GM12864 (cell line): ENCODE results near the gene FKBP8.
A peak's percentile ranks its signal among the peaks of the same experiment; 100 is the strongest.

Experiments
- DNase-seq: peaks from one replicate; pipeline ENCODE4 v3.0.0-alpha.2; 2011; ENCODE audit warnings: low read depth
- H3K4me3 ChIP-seq: 2 replicates; pipeline ENCODE4 v1.5.1; 2011; ENCODE audit warnings: mild to moderate bottlenecking, low read depth, low read length, control low read depth
- TF ChIP-seq, protein P1 (sequence below): IDR thresholded peaks from 2 replicates; pipeline ENCODE4 v1.5.1; 2011; ENCODE audit warnings: low read depth, mild to moderate bottlenecking, moderate library complexity, low read length, control low read depth, inconsistent platforms; ENCODE audit errors: missing control alignments

Gene FKBP8

GRCh38 chr19:18494267-18494607 is 49.1 kb downstream of the FKBP8 start:
- no peak for DNase-seq
- TF ChIP-seq, protein P1, sequence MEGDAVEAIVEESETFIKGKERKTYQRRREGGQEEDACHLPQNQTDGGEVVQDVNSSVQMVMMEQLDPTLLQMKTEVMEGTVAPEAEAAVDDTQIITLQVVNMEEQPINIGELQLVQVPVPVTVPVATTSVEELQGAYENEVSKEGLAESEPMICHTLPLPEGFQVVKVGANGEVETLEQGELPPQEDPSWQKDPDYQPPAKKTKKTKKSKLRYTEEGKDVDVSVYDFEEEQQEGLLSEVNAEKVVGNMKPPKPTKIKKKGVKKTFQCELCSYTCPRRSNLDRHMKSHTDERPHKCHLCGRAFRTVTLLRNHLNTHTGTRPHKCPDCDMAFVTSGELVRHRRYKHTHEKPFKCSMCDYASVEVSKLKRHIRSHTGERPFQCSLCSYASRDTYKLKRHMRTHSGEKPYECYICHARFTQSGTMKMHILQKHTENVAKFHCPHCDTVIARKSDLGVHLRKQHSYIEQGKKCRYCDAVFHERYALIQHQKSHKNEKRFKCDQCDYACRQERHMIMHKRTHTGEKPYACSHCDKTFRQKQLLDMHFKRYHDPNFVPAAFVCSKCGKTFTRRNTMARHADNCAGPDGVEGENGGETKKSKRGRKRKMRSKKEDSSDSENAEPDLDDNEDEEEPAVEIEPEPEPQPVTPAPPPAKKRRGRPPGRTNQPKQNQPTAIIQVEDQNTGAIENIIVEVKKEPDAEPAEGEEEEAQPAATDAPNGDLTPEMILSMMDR: no peak
- no peak overlapping the region for H3K4me3 ChIP-seq

DNA sequence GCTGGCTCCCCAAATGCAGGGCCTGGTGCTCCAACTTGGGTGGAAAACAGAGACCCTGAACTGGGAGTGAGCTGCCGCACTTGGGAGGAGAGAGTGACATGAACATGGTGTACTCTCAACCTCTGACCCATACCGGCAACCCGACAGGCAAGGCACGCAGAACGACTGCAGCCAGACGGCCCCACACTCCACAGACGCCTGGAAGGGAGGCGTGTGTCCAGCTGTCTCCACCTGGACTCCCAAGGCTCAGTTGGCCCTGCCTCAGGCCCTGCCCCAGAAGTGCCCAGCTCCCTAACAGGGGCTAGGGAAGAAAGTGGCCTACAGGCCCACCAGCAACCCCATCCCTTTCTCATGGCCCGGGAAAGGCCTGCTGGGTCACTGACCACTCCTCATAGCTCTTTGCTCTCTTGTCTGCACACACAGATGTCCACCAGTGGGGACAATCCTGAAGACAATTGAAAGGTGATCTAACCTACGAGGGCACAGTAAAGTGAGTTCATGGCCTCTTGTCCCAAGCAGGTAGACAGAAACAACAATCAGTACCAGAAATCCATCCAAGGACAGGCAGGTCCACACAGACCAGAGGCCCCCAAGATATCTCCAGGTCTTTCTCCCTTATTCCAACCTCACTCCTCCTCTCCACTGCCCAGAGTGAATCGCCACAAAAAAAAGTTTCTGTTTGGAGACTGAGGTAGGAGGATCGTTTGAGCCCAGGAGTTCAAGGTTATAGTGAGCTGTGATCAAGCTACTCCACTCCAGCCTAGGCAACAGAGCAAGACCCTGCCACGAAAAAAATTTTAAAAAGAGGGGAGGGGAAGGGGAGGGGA is 49.7 kb downstream of the FKBP8 start:
- H3K4me3 ChIP-seq: no peak overlapping the region
- TF ChIP-seq, protein P1: no peak
- DNase-seq: no peak

DNA sequence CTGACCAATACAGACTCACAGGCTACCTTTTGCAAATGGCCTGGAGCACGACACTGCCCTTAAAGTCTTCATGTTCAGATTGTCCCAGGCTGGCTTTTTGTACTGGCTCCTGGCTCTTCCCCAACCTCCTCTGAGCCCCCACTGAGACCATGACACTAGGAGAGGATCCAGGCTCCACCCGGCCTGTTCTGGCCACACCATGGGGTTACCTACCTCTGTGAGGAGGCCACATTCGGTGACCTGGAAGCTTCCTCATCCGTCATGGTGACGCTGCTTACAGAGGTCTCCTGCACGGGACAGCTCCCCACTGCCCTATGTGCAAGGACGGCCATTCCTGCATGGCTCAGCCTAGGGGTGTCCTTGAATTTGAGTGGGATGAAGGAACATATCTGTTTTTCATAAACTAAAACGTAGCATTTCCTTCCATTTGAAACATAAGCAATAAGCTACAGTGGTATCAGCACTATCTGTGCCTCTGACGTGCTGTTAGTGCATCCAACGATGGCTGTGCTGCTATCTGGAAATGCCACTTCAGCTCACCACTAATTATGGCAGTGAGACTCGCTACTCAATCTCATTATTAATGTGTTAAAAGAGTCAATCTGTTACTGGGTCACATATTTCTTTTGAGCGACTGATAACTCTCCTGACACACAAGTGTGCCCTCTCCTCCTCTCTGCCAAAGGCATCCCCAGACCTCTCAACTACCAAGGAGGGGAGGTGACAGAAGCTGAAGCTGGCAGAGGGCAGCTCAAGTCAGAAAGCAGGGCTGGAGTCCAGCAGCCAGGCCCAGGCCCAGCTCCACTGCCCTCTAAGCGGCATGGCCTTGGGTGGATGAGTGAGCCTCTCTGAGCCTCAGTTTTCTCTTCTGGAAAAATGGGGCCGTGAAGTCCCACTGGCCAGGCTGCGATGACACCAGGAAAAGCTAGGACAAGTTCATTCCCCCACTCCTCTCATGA is 51.1 kb downstream of the FKBP8 start:
- TF ChIP-seq, protein P1: no peak
- no peak overlapping the region for H3K4me3 ChIP-seq

DNA sequence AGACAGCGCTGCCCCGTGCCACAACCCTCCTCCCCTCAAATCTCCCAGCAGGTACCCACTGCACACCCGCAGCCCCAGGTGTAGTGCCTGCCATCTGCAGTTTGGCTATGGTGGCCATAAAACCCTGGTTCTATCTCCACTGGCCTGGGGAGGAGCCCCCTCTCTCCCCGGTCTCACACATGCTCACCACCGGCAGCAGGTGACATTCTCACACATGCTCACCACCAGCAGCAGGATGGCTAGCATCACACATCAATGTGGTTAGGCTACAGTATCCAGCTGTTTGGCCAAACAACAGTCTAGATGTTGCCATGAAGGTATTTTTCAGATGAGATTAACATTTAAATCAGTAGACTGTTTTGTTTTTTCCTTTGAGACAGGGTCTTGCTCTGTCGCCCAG is 52.6 kb downstream of the FKBP8 start:
- no peak for DNase-seq
- TF ChIP-seq, protein P1: no peak
- H3K4me3 ChIP-seq: no peak overlapping the region

More for the DNA sequence above, 51.1 kb downstream of the FKBP8 start:
- DNase-seq: no peak

DNA sequence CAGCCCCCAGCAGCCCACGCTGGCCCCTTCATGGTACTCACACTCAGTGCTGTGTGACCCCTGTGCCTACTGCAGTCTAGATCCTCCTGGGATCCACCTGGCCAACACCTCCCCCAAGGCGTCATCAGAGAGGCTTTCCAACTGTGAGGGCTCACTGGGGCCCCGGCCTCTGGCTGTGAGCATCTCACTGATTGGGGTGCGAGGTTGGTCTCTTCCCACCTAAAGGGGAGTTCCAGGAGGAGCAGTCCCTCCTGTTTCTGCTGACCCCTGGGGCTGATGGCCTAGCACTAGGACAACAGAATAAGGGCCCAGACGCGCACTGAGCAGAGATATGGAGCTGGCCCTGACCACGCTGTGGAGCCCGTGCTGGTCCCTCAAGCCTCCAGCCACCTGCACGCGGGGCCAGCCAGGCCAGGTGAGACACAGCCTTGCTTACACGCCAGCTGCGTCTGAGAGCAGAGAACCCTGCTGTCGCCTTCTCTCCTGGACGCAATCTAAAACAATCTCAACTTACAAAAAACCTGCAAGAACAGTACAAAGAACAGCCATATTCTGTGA is 53.7 kb downstream of the FKBP8 start:
- H3K4me3 ChIP-seq: no peak overlapping the region
- no peak for DNase-seq
- TF ChIP-seq, protein P1: no peak

DNA sequence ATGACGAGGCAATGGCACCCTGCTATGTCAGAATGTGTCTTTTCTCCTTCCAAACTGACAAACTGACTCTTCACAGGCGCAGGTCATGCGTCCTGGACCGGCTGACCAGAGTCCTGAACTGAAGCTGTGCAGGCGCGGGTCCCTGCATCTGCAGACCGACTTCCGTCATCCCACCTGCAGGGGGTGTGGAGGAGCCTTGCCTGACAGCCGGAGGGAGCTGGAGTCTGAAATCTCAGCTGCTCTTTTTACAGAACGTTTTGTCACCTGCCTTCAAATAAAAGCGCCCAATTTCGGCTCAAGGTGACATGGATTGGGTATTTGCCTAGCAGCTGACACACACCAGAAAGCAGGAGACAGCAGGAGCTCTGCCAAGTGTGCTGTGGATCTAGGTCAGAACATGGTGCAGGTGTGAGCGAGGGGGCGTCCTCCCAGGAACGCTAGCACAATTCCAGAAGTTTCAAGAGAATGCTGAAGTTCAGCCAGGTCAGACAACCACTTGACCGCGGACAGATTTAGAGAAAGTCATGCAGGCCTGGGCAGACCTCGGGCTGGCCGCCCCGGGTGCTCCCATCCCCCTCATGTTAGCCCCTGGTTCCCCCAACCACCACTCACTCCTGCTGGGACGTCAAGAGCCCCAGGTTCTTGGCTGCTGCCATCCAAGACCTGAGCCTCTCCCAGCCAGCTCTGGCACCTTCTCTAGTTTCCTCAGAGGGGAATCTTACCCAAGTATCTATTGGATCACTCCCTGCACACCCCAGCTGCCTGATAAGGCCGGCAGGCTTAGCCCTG is 54.3 kb downstream of the FKBP8 start:
- no peak overlapping the region for H3K4me3 ChIP-seq
- no peak for DNase-seq
- TF ChIP-seq, protein P1: peak; percentile 32
